GM18867 (cell line): ENCODE measurements around the gene NCL.
A peak's percentile ranks its signal among the peaks of the same experiment; 100 is the strongest.
"Not testable (repeated sequence)": the region's sequence is repeated elsewhere in the genome, so short reads cannot be mapped to it uniquely, and the experiment has no call there.

Source experiments
- ATAC-seq: cut with Tn5 transposase; IDR thresholded peaks from one replicate; pipeline ENCODE4 v1.9.1; 2021; ENCODE audit warnings: mild to moderate bottlenecking, moderate library complexity; ENCODE audit not compliant: unreplicated experiment

The NCL gene

DNA sequence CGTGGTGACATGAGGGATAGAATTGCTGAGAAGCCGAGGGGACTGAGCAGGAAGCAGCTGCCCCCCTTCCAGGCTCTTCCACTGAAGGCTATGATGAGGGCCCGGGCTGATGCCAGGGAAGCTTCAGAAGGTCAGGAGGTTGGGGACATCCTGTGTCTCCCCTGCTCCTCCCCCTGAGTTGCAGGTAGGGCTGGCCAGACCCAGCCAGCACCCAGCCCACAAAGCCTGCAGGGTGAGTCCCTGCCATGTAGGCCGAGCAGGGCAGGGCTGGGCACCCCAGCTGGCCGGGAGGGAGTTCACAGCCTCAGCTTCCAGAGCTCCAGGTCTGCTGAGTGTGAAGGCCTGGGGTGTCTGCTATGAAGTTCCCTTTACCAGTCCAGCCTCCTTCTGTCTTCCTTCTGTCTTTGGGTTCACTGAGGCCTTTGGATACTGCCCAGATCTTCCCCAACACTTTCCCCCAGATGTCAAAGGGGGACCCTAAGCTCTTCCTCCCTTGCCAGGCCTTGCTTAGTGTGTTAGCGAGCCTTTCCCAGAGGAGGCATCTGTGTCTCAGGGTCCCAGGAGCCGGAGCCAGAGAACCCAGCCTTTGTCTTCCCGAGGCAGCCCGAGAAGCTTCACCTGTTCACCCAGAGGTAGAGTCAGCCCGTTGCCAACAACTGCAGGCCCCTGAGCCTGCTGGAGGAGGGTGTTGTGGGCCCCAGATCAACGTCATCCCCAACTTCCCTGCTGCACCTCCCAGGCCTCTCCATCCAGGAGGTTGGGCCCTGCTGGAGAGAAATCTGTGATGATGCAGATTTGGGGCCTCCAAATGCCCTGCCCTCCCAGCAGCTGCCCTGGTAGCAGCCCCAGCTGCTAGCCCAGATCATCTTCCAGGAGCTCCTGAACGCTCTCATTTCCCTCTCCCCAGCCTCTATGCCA lies 3.6 kb upstream of the NCL start:
- no peak for ATAC-seq

DNA sequence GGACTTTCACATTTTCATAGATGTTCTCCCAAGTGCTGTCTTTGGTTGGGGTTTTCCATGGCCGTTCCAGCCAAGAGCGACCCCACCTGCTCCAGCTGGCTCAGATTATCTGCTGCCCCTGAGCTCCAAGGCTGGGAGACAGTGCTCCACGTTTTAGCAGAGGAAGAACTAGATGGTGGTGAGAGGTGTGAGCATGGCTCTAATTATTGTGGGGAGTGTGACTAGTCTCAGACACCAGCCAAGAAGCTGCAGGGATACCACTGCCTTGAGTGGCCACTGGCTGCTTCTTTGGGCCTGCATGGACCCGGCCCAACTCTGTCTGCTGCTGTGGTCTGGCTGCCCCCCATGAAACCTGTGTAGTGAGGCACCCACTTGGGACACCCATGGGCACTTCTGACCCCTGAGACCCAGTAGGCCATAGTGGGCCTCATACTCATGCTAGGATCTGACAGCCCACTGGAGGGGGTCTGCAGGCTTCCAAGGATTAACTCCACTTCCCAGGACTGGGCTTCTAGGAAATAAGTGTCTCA lies 2.8 kb upstream of the NCL start:
- no peak for ATAC-seq

- peak; percentile 1 for ATAC-seq
Observed at GRCh38 chr2:231464576-231465540, 574 bp upstream of the NCL start.

DNA sequence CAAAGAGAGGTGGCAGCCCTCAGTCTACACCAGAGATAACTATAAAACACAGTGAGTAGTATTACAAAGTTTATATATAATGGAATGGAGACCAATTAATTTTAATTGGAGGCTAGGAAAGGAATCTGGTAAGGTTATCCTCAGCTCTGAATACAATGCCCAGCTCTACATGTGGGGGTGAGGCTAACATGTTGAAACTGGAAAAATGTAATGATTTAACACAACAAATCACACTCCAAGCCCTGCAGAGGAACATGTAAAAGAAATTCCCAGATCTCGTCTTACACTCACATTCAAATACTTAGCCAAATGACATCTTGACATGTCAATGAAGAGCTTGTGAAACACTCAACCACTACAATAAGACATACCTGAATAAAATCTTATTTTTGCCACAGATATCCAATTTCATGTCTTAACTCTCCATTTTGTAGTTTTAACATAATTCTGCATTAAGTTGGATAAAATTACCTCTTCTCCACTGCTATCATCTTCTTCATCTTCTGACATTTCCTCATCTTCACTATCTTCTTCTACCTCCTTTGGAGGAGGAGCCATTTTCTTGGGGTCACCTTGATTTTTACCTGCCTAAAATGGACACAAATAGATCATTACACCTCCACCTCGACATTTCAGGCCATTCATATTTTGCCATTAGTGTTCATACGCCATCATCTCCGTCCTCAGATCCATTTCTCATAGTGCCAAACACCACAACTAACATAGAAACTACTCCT lies 1.4 kb downstream of the NCL start:
- no peak for ATAC-seq

GRCh38 chr2:231461516-231461971 lies 2.7 kb downstream of the NCL start:
- no peak for ATAC-seq

DNA sequence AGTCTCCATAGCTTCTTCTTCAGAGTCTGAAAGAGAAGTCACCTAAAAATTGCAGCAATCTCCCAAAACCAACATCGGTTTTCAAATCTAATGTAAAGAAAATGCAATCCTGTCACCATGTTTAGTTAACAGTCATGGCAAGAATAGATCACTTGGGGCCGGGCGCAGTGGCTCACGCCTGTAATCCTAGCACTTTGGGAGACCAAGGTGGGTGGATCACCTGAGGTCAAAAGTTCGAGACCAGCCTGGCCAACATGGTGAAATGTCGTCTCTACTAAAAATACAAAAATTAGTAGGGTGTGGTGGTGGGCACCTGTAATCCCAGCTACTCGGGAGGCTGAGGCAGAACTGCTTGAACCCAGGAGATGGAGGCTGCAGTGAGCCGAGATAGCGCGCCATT lies 3.4 kb downstream of the NCL start:
- ATAC-seq: not testable (repeated sequence)

DNA sequence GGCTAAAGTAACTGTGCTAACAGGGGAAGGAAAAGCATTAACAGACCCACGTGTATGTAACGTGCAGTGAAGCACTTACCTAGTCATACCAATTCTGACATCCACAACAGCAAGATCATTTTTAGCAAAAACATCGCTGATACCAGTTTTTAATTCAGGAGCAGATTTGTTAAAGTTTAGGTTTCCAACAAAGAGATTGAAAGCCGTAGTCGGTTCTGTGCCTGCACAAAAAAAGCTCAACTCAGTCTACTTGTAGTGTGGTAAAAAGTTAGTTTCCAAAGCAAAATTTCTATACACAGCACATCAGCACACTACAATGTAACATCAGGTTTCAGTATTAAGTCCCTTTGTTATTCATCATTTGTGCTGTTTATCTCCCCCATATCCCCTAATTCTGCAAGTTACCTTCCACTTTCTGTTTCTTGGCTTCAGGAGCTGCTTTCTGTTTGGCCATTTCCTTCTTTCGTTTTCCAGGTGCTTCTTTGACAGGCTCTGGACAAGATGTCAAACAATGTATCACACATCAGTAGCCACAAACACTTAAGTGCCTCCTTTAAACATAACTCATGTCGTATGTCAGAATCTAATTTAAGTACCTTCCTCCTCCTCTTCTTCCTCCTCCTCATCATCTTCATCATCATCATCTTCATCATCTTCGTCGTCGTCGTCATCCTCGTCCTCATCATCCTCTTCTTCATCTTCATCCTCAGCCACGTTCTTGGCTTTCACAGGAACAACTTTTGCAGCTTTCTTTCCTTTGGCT lies 4.0 kb downstream of the NCL start:
- no peak for ATAC-seq

GRCh38 chr2:231458368-231458767 lies 5.9 kb downstream of the NCL start:
- ATAC-seq: no peak

DNA sequence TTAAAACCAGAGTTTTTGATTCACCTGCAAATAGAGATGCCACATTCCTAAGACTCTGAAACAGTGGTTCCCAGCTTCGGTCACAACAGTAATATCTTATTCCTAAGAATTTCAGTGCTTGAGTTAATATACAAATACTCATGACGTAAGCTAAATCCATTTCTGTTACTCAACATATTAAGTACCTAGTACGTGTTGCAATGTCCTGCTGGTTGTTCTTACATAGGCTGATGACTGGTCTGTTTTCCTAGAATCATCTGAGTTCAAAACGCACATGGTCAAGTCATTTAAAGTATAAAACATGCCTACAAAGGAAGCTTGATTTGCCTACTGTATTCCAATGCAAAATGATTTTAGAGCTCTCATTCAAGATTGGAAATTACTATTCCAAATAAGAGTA lies 7.2 kb downstream of the NCL start:
- no peak for ATAC-seq

DNA sequence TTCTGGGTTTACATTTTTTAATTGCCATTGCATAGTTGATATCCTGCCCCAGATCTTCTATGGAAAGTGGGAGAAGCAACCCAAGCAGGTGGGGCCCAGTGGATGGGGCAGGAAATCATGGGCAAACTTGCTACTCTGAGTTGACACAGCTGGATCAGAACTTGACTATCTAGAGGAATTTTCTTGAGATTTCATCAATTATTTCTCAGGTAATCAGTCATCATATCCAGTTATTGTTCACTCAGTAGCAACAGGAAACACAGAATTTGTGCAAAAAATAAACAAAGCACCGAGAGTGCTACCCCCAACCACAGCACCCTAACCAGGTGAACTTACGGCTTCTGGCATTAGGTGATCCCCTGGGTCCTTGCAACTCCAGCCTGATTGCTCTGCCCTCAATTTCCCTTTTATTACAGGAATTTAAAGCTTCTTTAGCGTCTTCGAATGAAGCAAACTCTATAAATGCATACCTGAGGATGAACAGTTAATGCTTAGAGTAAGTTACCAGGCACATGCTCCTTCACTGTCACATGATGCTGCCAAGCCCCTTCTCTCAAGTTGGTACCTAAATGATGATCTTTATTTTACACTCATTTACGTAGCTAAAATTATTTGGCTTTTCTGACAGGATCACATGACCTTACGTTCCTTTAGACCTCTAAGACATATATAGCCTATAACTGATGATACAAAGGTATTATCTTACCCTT lies 7.8 kb downstream of the NCL start:
- no peak for ATAC-seq

DNA sequence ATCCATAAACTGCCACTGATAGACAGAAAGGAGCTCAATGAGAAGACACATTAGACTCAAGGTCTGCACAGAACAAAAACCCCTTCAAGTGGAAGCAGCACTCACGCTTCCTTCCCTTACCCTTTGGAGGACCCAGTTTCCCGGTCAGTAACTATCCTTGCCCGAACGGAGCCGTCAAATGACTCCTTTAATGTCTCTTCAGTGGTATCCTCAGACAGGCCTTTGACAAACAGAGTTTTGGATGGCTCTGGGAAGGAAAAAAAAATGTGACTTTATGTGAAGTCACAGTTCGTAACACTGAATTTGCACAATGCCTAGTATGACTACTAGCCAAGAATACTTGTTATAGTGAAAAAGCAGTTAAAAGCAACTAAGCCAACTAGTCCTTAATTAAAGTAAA lies 8.4 kb downstream of the NCL start:
- no peak for ATAC-seq

DNA sequence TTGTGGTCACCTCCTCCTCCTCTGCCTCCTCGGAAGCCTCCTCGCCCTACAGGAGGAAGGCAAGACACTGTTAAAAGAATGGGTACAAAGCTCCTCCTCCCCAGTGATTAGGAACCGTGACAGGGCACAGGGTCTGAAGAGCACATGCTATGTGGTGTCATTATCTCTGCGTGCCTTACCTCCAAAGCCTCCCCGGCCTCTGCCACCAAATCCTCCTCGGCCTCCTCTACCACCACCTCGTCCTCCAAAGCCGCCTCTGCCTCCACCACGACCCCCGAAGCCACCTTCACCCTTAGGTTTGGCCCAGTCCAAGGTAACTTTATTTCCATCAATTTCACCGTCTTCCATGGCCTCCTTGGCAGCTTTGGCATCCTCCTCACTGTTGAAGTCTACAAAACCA lies 9.1 kb downstream of the NCL start:
- no peak for ATAC-seq

DNA sequence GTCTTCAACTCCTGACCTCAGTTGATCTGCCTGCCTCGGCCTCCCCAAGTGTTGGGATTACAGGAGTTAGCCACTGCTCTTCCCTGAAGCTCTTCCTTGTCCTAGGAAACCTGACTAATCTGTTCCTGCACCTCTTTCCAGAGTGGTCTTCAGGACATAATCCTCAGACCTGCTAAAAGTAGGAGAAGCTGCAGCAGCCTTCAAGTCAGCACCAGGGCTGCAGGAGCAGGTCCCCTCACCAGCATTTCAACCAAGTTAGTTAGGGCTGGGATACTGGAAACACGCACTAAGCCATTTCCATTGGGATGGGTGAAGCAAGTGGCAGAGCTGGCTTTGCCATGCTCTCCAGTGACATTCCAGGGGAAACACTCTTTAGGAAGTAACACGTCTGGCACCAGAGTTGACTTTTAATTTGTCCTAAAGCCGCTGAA lies 9.9 kb downstream of the NCL start:
- no peak for ATAC-seq

DNA sequence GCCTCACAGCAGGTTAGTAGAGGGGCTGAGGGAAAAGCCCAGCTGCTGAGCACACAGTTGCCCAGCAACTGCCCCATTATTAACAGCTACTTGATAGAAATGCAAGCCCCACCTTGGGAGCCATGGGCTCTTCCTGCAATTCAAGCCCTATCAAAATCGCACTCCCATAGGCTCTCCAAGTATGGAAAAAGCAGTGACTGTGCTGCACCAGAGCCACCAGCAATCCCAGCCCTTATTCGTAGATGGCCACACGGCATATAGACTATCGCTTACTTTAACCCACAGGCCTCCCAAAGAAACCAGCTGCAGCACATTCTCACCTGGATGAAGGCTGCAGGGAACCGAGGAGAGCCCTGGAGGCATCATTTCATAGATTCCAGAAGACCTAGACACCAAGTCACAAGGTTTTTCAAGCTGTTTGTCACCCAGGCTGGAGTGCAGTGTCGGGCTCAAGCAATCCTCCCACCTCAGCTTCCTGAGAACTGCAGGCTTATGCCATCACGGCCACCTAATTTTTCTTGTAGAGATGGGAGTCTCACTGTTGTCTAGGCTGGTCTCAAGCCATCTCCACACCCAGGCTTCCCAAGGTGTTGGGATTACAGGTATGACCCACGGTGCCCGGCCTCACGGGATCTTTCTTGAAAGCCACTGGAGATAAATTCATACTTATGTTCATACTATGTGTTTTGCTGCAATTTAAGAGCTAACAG lies 11.3 kb downstream of the NCL start:
- ATAC-seq: no peak

DNA sequence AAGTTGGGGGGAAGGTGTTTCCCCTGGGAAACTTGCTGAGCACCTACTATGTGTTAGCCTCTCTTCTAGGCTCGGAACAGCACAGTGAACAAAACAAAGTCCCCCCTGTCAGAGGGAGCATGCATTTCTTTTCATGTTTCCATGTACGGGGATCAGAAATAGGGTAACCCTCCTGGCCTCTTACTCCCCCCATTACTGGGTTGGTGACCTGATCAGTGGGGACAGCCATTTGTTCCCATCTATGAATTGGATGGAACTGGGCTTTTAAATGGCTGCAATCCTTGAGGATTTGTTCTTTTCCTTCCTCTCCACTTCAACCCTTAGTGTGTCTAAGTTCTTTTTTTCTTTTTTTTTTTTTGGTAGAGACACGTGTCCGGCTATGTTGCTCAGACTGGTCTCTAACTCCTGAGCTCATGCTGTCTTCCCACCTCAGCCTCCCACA lies 13.7 kb downstream of the NCL start:
- ATAC-seq: no peak

DNA sequence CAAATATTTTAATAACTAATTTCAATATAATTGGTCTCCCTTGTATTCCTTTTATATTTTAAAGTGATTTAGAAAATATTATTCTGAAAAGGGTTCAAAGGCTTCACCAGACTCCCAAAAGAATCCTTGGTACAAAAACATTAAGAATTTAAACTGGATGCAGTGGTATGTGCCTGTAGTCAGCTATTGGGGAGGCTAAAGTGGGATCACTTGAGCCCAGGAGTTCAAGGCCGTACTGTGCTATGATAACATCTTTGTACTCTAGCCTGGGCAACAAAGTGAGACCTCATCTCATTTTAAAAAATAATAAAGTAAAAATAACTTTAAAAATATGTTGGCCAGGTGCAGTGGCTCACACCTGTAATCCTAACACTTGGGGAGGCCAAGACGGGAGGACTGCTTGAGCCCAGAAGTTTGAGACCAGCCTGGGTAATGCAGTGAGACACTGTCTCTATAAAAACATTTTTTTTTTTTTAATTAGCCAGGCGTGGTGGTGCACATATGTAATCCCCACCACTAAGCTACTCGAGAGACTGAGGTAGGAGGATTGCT lies 14.7 kb downstream of the NCL start:
- ATAC-seq: no peak

GRCh38 chr2:231436957-231437356 lies 27.3 kb downstream of the NCL start:
- ATAC-seq: no peak

GRCh38 chr2:231433990-231434389 lies 30.3 kb downstream of the NCL start:
- ATAC-seq: no peak
